WTC11 (cell line): ENCODE results near the gene GZMB.
"Not testable (repeated sequence)": the region's sequence is repeated elsewhere in the genome, so short reads cannot be mapped to it uniquely, and the experiment has no call there.

Experiments used
- CREB1 ChIP-seq: sonication (generic); formaldehyde crosslinking; IDR thresholded peaks from 2 replicates; pipeline ENCODE4 v1.8.0; 2023; ENCODE audit warnings: mild to moderate bottlenecking, missing genetic modification reagents
- CTCF ChIP-seq: fragments of 200-600 bp; IDR thresholded peaks from 2 replicates; pipeline ENCODE4 v1.8.0; 2022; ENCODE audit warnings: antibody characterized with exemption
- ELF4 ChIP-seq: sonication (generic); formaldehyde crosslinking; IDR thresholded peaks from 2 replicates; pipeline ENCODE4 v1.8.1; 2022; ENCODE audit warnings: low read depth, mild to moderate bottlenecking, moderate library complexity, missing genetic modification reagents
- NR1H2 ChIP-seq: sonication (generic); formaldehyde crosslinking; IDR thresholded peaks from 2 replicates; pipeline ENCODE4 v1.9.0; 2021; ENCODE audit warnings: mild to moderate bottlenecking, moderate library complexity, missing genetic modification reagents
- ZNF232 ChIP-seq: sonication (generic); formaldehyde crosslinking; IDR thresholded peaks from 2 replicates; pipeline ENCODE4 v1.8.0; 2022; ENCODE audit warnings: mild to moderate bottlenecking, missing genetic modification reagents

GRCh38 chr14:24648361-24648760, 14.4 kb upstream of the GZMB start:
- not testable (repeated sequence) for TF ChIP-seq CTCF; CREB1 (CRISPR knock-in tag); ELF4 (CRISPR knock-in tag); ZNF232 (CRISPR knock-in tag); NR1H2 (CRISPR knock-in tag)
